Neural cell (in vitro differentiated cells): Measurements from ENCODE around the gene F12. TPM values are rescaled to one million over a fixed set of nuclear protein-coding genes. Genes with fewer than 3 reads are reported as not detected.

Experiments
- H2AFZ ChIP-seq: fragments of 200-600, 300-800 bp; sonication (generic), shearing (Covaris generic); 2 replicates; pipeline ENCODE4 v1.6.0; 2014; ENCODE audit warnings: low read depth, mild to moderate bottlenecking, antibody characterized with exemption, low read length, moderate library complexity
- H3F3A ChIP-seq: fragments of 200-600 bp; shearing (Covaris generic); 2 replicates; pipeline ENCODE4 v1.6.1; 2016; ENCODE audit warnings: mild to moderate bottlenecking, moderate library complexity, mixed read lengths, antibody characterized with exemption, low read length; ENCODE audit not compliant: insufficient read depth, poor library complexity, severe bottlenecking
- H3K27ac ChIP-seq: fragments of 200-600, 300-800 bp; sonication (generic), shearing (Covaris generic); 2 replicates; pipeline ENCODE4 v1.5.1; 2014; ENCODE audit warnings: mild to moderate bottlenecking, low read length, moderate library complexity
- H3K27me3 ChIP-seq: fragments of 300-800, 200-600 bp; sonication (generic), shearing (Covaris generic); 2 replicates; pipeline ENCODE4 v1.6.0; 2014; ENCODE audit warnings: mild to moderate bottlenecking, low read depth, low read length, moderate library complexity; ENCODE audit not compliant: insufficient read depth
- H3K36me3 ChIP-seq: fragments of 300-800, 200-600 bp; sonication (generic), shearing (Covaris generic); 2 replicates; pipeline ENCODE4 v1.5.1; 2014; ENCODE audit warnings: mild to moderate bottlenecking, antibody characterized with exemption, low read length, moderate library complexity; ENCODE audit not compliant: insufficient read depth
- H3K4me2 ChIP-seq: fragments of 300-800, 200-600 bp; sonication (generic), shearing (Covaris generic); 2 replicates; pipeline ENCODE4 v1.6.0; 2014; ENCODE audit warnings: mild to moderate bottlenecking, low read length
- H3K4me3 ChIP-seq: fragments of 300-800, 200-600 bp; sonication (generic), shearing (Covaris generic); 2 replicates; pipeline ENCODE4 v1.5.1; 2014; ENCODE audit warnings: mild to moderate bottlenecking, low read length, moderate library complexity
- H3K79me2 ChIP-seq: fragments of 200-600 bp; shearing (Covaris generic); replicated peaks from 2 replicates; pipeline ENCODE4 v1.6.0; 2014; ENCODE audit warnings: mild to moderate bottlenecking, low read length, moderate library complexity; ENCODE audit not compliant: insufficient read depth
- H3K9ac ChIP-seq: fragments of 300-800, 200-600 bp; sonication (generic), shearing (Covaris generic); 2 replicates; pipeline ENCODE4 v1.6.1; 2016; ENCODE audit warnings: mild to moderate bottlenecking, low read length, mixed read lengths
- H3K9me2 ChIP-seq: fragments of 200-600 bp; shearing (Covaris generic); 2 replicates; pipeline ENCODE4 v1.6.1; 2016; ENCODE audit warnings: mild to moderate bottlenecking, low read length, mixed read lengths; ENCODE audit not compliant: insufficient read depth
- H3K9me3 ChIP-seq: fragments of 200-600, 300-800 bp; sonication (generic), shearing (Covaris generic); 2 replicates; pipeline ENCODE4 v1.6.1; 2016; ENCODE audit warnings: mild to moderate bottlenecking, mixed run types, low read length, moderate library complexity, mixed read lengths
- H4K20me1 ChIP-seq: fragments of 200-600 bp; shearing (Covaris generic); 2 replicates; pipeline ENCODE4 v1.6.1; 2016; ENCODE audit warnings: mild to moderate bottlenecking, mixed run types; ENCODE audit not compliant: insufficient read depth
- EP300 ChIP-seq: fragments of 450-650 bp; conservative IDR thresholded peaks from 2 replicates; pipeline ENCODE4 v1.6.1; 2014; ENCODE audit warnings: antibody characterized with exemption, mild to moderate bottlenecking, moderate library complexity; ENCODE audit not compliant: poor library complexity, severe bottlenecking
- EZH2 ChIP-seq: fragments of 200-600, 300-800 bp; shearing (Covaris generic), sonication (generic); IDR thresholded peaks from 2 replicates; pipeline ENCODE4 v1.6.1; 2014; ENCODE audit warnings: antibody characterized with exemption, low read length, borderline replicate concordance, mild to moderate bottlenecking; ENCODE audit not compliant: insufficient read depth, poor library complexity, severe bottlenecking
- POLR2AphosphoS5 ChIP-seq: IDR thresholded peaks from 2 replicates; pipeline ENCODE4 v1.6.1; 2012
- SMC3 ChIP-seq: fragments of 450-650 bp; conservative IDR thresholded peaks from 2 replicates; pipeline ENCODE4 v1.6.1; 2014; ENCODE audit warnings: antibody characterized with exemption, mild to moderate bottlenecking, moderate library complexity; ENCODE audit not compliant: poor library complexity
- polyA plus RNA-seq: library from polyadenylated mRNA; depleted of rRNA; stranded (reverse); fragments of >200 nt; gene quantifications from 2 replicates; pipeline ENCODE4 v1.2.3, GENCODE V29; 2014
- TF ChIP-seq, protein P1 (sequence below): fragments of 450-650 bp; IDR thresholded peaks from 2 replicates; pipeline ENCODE4 v1.5.1; 2014; ENCODE audit warnings: antibody characterized with exemption, mild to moderate bottlenecking, moderate library complexity; ENCODE audit not compliant: poor library complexity, severe bottlenecking

F12 gene
- polyA plus RNA-seq, 1 donor from 2014 or later, result 1.4 TPM

- H3K4me3 ChIP-seq, result peak overlapping the region; percentile 66
- peak overlapping the region; percentile 86 for H3K9ac ChIP-seq
- H3K9me3 ChIP-seq, result no peaks in the 10 kb centered on the region
- H3K9me2 ChIP-seq, result no peaks in the 10 kb centered on the region
- peak; percentile 13 for TF ChIP-seq POLR2AphosphoS5
- no peak for TF ChIP-seq EZH2
- H3K79me2 ChIP-seq, result peaks cover 27% of the 10 kb centered on the region
- peaks cover 5% of the 10 kb centered on the region for H3F3A ChIP-seq
- H3K27ac ChIP-seq, result peak overlapping the region; percentile 90
- H4K20me1 ChIP-seq, result peaks cover 10% of the 10 kb centered on the region
- H3K27me3 ChIP-seq, result no peaks in the 10 kb centered on the region
- no peak overlapping the region for H2AFZ ChIP-seq
- peaks cover 9% of the 10 kb centered on the region for H3K36me3 ChIP-seq
- H3K4me2 ChIP-seq, result no peak overlapping the region
These were observed 43.6 kb upstream of the F12 start for GRCh38 chr5:177452688-177453638.

- TF ChIP-seq POLR2AphosphoS5, result peak; percentile 30
- no peak for TF ChIP-seq EP300
- H3F3A ChIP-seq, result no peaks in the 10 kb centered on the region
- no peak overlapping the region for H3K4me3 ChIP-seq
- no peaks in the 10 kb centered on the region for H3K9me3 ChIP-seq
- no peak overlapping the region for H3K4me2 ChIP-seq
- no peak overlapping the region for H2AFZ ChIP-seq
- peaks cover 32% of the 10 kb centered on the region for H3K79me2 ChIP-seq
- H3K9me2 ChIP-seq, result no peaks in the 10 kb centered on the region
- H3K9ac ChIP-seq, result no peak overlapping the region
- H3K36me3 ChIP-seq, result no peaks in the 10 kb centered on the region
- no peak overlapping the region for H3K27ac ChIP-seq
- no peaks in the 10 kb centered on the region for H3K27me3 ChIP-seq
- H4K20me1 ChIP-seq, result no peaks in the 10 kb centered on the region
These were observed 41.5 kb upstream of the F12 start for GRCh38 chr5:177450667-177451424.

DNA sequence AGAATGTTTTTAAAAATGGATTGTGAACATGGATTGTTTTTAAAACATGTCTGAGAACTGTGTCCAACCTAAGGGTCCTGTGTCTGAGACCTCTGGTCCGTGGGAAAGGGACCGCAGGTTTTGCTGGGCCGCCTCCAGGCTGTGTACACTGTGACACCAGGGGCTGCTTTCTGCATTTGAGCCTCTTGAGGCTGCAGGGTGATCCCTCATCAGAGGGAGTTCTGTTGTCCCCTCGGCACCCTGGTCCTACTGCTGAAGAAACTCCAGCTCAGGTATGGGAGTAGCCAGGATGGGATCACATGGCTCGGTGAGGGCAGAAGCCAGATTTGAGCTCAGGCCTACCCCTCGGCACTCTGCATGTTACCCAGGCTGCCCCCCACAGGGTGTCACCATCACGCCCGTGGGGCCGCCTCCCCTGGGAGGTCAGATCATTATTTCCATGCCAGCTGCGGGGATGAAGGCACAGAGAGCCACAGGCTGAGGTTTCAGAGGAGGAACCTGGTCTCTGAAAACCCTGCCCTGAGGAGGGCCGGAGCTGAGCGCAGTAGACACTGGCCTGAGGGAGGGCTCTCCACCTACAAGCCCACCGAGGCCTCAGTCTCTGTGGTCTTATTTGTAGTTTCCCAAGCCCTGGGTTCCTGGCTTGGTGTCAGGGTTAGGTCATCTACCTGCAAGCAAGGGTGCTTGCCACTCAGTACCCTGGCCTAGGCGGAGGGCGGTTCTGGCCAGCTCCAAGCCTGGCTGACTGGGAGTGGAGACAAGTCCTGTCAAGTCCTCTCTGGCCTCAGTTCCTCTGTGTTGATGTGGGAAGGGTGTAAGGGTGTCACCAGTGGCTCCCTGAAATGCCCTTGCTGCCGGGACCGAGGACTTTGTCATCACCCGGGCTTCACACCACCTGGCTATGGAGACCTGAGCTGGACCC lies 40.0 kb upstream of the F12 start:
- Histone ChIP-seq H3K9me3 (no peaks in the 10 kb centered on the region), H3K4me3 (peak overlapping the region; percentile 97), H3K79me2 (peaks cover 36% of the 10 kb centered on the region)

More for the DNA sequence above, 40.0 kb upstream of the F12 start:
- Histone ChIP-seq H3K27me3 (no peaks in the 10 kb centered on the region), H3K4me2 (peak overlapping the region; percentile 92), H2AFZ (no peak overlapping the region), H3K9me2 (no peaks in the 10 kb centered on the region), H3K9ac (peak overlapping the region; percentile 91), H3K27ac (no peak overlapping the region), H3K36me3 (no peaks in the 10 kb centered on the region), H4K20me1 (no peaks in the 10 kb centered on the region), H3F3A (no peaks in the 10 kb centered on the region)
- peak; percentile 7 for TF ChIP-seq POLR2AphosphoS5
- no peak for TF ChIP-seq EZH2
- TF ChIP-seq SMC3, result no peak
- TF ChIP-seq EP300, result no peak
- TF ChIP-seq, protein P1, sequence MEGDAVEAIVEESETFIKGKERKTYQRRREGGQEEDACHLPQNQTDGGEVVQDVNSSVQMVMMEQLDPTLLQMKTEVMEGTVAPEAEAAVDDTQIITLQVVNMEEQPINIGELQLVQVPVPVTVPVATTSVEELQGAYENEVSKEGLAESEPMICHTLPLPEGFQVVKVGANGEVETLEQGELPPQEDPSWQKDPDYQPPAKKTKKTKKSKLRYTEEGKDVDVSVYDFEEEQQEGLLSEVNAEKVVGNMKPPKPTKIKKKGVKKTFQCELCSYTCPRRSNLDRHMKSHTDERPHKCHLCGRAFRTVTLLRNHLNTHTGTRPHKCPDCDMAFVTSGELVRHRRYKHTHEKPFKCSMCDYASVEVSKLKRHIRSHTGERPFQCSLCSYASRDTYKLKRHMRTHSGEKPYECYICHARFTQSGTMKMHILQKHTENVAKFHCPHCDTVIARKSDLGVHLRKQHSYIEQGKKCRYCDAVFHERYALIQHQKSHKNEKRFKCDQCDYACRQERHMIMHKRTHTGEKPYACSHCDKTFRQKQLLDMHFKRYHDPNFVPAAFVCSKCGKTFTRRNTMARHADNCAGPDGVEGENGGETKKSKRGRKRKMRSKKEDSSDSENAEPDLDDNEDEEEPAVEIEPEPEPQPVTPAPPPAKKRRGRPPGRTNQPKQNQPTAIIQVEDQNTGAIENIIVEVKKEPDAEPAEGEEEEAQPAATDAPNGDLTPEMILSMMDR, result no peak
